Testis (tissue), 2 donors: ENCODE data around the gene EXOC7.

ENCODE experiments used
- POLR2A ChIP-seq: fragments of 450-650 bp; IDR thresholded peaks from one replicate; pipeline ENCODE4 v1.6.1; 2017; ENCODE audit warnings: antibody characterized with exemption, mild to moderate bottlenecking, moderate library complexity
- TF ChIP-seq, protein P1 (sequence below), 3 experiments: fragments of 450-650 bp in 2 of 3; fragments of 200-600 bp in 1 of 3; sonication (generic) in 1 of 3; IDR thresholded peaks; one replicate each; pipeline ENCODE4 v1.5.1; 2016 to 2019; ENCODE audit warnings: antibody characterized with exemption in 3 of 3, mild to moderate bottlenecking in 2 of 3, moderate library complexity in 1 of 3

DNA sequence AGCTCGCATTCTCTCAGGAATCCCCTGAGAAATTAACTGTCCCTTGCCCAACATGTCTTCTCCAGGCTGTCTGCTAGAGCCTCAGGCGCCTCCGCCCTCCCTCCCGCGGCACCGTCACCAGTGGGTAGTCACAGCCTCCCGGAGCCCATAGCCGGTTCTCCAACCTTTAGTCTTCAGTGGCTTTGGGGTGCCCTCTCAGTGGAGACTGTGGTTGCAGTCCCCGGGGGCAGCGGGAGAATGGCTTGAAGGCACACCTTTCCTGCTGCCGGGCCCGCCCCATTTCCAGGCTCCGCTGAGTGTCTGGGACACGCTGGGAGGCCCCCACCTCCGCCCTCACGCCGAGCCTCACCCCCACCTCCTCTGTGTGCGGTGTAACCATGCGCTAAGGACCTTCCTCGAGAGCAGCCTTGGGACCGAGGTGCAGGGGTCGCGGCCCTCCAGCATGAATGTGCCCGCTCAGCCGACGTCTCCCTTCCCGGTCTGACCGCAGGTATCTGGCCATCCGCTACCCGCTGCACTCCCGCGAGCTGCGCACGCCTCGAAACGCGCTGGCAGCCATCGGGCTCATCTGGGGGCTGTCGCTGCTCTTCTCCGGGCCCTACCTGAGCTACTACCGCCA is 27.3 kb downstream of the EXOC7 start:
- TF ChIP-seq POLR2A, result no peak
- TF ChIP-seq, protein P1, sequence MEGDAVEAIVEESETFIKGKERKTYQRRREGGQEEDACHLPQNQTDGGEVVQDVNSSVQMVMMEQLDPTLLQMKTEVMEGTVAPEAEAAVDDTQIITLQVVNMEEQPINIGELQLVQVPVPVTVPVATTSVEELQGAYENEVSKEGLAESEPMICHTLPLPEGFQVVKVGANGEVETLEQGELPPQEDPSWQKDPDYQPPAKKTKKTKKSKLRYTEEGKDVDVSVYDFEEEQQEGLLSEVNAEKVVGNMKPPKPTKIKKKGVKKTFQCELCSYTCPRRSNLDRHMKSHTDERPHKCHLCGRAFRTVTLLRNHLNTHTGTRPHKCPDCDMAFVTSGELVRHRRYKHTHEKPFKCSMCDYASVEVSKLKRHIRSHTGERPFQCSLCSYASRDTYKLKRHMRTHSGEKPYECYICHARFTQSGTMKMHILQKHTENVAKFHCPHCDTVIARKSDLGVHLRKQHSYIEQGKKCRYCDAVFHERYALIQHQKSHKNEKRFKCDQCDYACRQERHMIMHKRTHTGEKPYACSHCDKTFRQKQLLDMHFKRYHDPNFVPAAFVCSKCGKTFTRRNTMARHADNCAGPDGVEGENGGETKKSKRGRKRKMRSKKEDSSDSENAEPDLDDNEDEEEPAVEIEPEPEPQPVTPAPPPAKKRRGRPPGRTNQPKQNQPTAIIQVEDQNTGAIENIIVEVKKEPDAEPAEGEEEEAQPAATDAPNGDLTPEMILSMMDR (IDR thresholded peaks at IDR 0.05), result no peak
